Astrocyte (in vitro differentiated cells and primary cell): ENCODE data around the gene MICALL2. TPM values are rescaled to one million over a fixed set of nuclear protein-coding genes. Genes with fewer than 3 reads are reported as not detected.

Experiments
- DNase-seq: peaks from one replicate; pipeline ENCODE4 v3.0.0-alpha.2; 2010; ENCODE audit warnings: low read depth
- FAIRE-seq: peaks from 2 replicates; lab custom pipeline; 2011; peaks lifted over from hg19 to GRCh38; lab: Jason Lieb, UNC
- H2AFZ ChIP-seq: 2 replicates; pipeline ENCODE4 v1.6.0; 2012; ENCODE audit warnings: low read depth, low read length, inconsistent platforms
- H3K27ac ChIP-seq: 2 replicates; pipeline ENCODE4 v1.5.1; 2011; ENCODE audit warnings: low read depth, low read length, inconsistent platforms
- H3K27me3 ChIP-seq: 2 replicates; pipeline ENCODE4 v1.6.0; 2011; ENCODE audit warnings: low read length, inconsistent platforms; ENCODE audit not compliant: insufficient read depth
- H3K36me3 ChIP-seq: 2 replicates; pipeline ENCODE4 v1.5.1; 2011; ENCODE audit warnings: low read length, inconsistent platforms; ENCODE audit not compliant: insufficient read depth
- H3K4me1 ChIP-seq: 2 replicates; pipeline ENCODE4 v1.5.1; 2011; ENCODE audit warnings: low read length, inconsistent platforms; ENCODE audit not compliant: insufficient read depth
- H3K4me2 ChIP-seq: 2 replicates; pipeline ENCODE4 v1.6.0; 2012; ENCODE audit warnings: low read length, inconsistent platforms
- H3K4me3 ChIP-seq: 2 replicates; pipeline ENCODE4 v1.5.1; 2011; ENCODE audit warnings: low read depth, mild to moderate bottlenecking, low read length, inconsistent platforms; ENCODE audit not compliant: insufficient read depth
- H3K79me2 ChIP-seq: 2 replicates; pipeline ENCODE4 v1.6.0; 2012; ENCODE audit warnings: mild to moderate bottlenecking, low read length, inconsistent platforms; ENCODE audit not compliant: insufficient read depth
- H3K9ac ChIP-seq: 2 replicates; pipeline ENCODE4 v1.6.0; 2012; ENCODE audit warnings: mild to moderate bottlenecking, low read length, inconsistent platforms
- H3K9me3 ChIP-seq: 2 replicates; pipeline ENCODE4 v1.5.1; 2012; ENCODE audit warnings: low read depth, mild to moderate bottlenecking, low read length, inconsistent platforms; ENCODE audit not compliant: insufficient read depth
- H4K20me1 ChIP-seq: 2 replicates; pipeline ENCODE4 v1.6.0; 2012; ENCODE audit warnings: low read length, inconsistent platforms; ENCODE audit not compliant: insufficient read depth
- H3K27ac Mint-ChIP-seq: one replicate; pipeline ENCODE4 v1.8.0; 2021; ENCODE audit warnings: mild to moderate bottlenecking, mixed read lengths; ENCODE audit not compliant: unreplicated experiment
- H3K27me3 Mint-ChIP-seq: one replicate; pipeline ENCODE4 v1.8.0; 2021; ENCODE audit warnings: low read depth, mixed read lengths; ENCODE audit not compliant: unreplicated experiment
- H3K36me3 Mint-ChIP-seq: one replicate; pipeline ENCODE4 v1.8.0; 2021; ENCODE audit warnings: low read depth, mixed read lengths; ENCODE audit not compliant: unreplicated experiment
- H3K4me1 Mint-ChIP-seq: one replicate; pipeline ENCODE4 v1.8.0; 2021; ENCODE audit warnings: low read depth, mixed read lengths; ENCODE audit not compliant: unreplicated experiment
- H3K4me3 Mint-ChIP-seq: one replicate; pipeline ENCODE4 v1.8.0; 2021; ENCODE audit warnings: mild to moderate bottlenecking, moderate library complexity, mixed read lengths; ENCODE audit not compliant: unreplicated experiment
- H3K9me3 Mint-ChIP-seq: one replicate; pipeline ENCODE4 v1.8.0; 2021; ENCODE audit warnings: mild to moderate bottlenecking, mixed read lengths; ENCODE audit not compliant: unreplicated experiment
- CTCF ChIP-seq: IDR thresholded peaks from 2 replicates; pipeline ENCODE4 v1.5.1; 2011; ENCODE audit warnings: low read depth, mild to moderate bottlenecking, inconsistent platforms, low read length, moderate library complexity; ENCODE audit not compliant: insufficient read depth
- EZH2 ChIP-seq: IDR thresholded peaks from 2 replicates; pipeline ENCODE4 v1.6.1; 2012; ENCODE audit warnings: mild to moderate bottlenecking, low read length, inconsistent platforms; ENCODE audit not compliant: insufficient read depth
- total RNA-seq: library from RNA; stranded (reverse); gene quantifications from 2 replicates; pipeline ENCODE4 v1.2.1, GENCODE V29; 2021

The MICALL2 gene
- total RNA-seq, 1 donor from 2014 or later, result 43.4 TPM

GRCh38 chr7:1461646-1462375 is 2.5 kb upstream of the MICALL2 start:
- no peak for TF ChIP-seq CTCF
- TF ChIP-seq EZH2, result no peak
- H3K36me3 Mint-ChIP-seq, result peaks cover 2% of the 10 kb centered on the region
- no peak overlapping the region for H3K4me3 Mint-ChIP-seq
- Histone ChIP-seq H3K4me2 (no peak overlapping the region), H3K9me3 (no peaks in the 10 kb centered on the region), H3K4me1 (peaks cover 32% of the 10 kb centered on the region), H3K27ac (no peak overlapping the region), H3K4me3 (no peak overlapping the region), H3K27me3 (no peaks in the 10 kb centered on the region), H3K36me3 (no peaks in the 10 kb centered on the region), H4K20me1 (peaks cover 19% of the 10 kb centered on the region), H2AFZ (no peak overlapping the region), H3K9ac (no peak overlapping the region), H3K79me2 (peaks cover 23% of the 10 kb centered on the region)
- no peak overlapping the region for H3K27ac Mint-ChIP-seq
- FAIRE-seq (no peak), DNase-seq (no peak)
- no peaks in the 10 kb centered on the region for H3K9me3 Mint-ChIP-seq
- no peaks in the 10 kb centered on the region for H3K27me3 Mint-ChIP-seq
- peaks cover 5% of the 10 kb centered on the region for H3K4me1 Mint-ChIP-seq

- Histone ChIP-seq H3K4me2 (peak overlapping the region; percentile 83), H3K4me1 (peaks cover 28% of the 10 kb centered on the region), H3K36me3 (no peaks in the 10 kb centered on the region), H3K27me3 (no peaks in the 10 kb centered on the region), H3K79me2 (peaks cover 30% of the 10 kb centered on the region), H3K4me3 (no peak overlapping the region), H3K9ac (no peak overlapping the region), H2AFZ (no peak overlapping the region), H3K9me3 (no peaks in the 10 kb centered on the region), H4K20me1 (peaks cover 25% of the 10 kb centered on the region), H3K27ac (no peak overlapping the region)
- DNase-seq (peak; percentile 32), FAIRE-seq (no peak)
- no peak overlapping the region for H3K27ac Mint-ChIP-seq
- no peaks in the 10 kb centered on the region for H3K27me3 Mint-ChIP-seq
- no peaks in the 10 kb centered on the region for H3K9me3 Mint-ChIP-seq
- TF ChIP-seq EZH2 (no peak), CTCF (no peak)
- H3K4me3 Mint-ChIP-seq, result peak overlapping the region; percentile 14
- H3K4me1 Mint-ChIP-seq, result peaks cover 5% of the 10 kb centered on the region
- peaks cover 2% of the 10 kb centered on the region for H3K36me3 Mint-ChIP-seq
These were observed 1.8 kb upstream of the MICALL2 start for GRCh38 chr7:1460821-1461645.
